GM12874 (cell line): ENCODE results near the gene MEGF11.

Experiments used
- CTCF ChIP-seq: IDR thresholded peaks from 2 replicates; pipeline ENCODE4 v1.5.1; 2011; ENCODE audit warnings: low read depth, mild to moderate bottlenecking, control low read depth, low read length, moderate library complexity; ENCODE audit not compliant: insufficient read depth

Gene MEGF11

GRCh38 chr15:66092053-66093016 is 161.2 kb downstream of the MEGF11 start:
- no peak for TF ChIP-seq CTCF

GRCh38 chr15:66089509-66089908 is 164.0 kb downstream of the MEGF11 start:
- TF ChIP-seq CTCF = no peak

- TF ChIP-seq CTCF = no peak
These were observed 164.5 kb downstream of the MEGF11 start for GRCh38 chr15:66089049-66089448.

- peak; percentile 46; the same call in 1 of the 2 replicates for TF ChIP-seq CTCF
These were observed 168.4 kb downstream of the MEGF11 start for GRCh38 chr15:66085128-66085527.

- no peak for TF ChIP-seq CTCF
These were observed 168.8 kb downstream of the MEGF11 start for GRCh38 chr15:66084704-66085103.

GRCh38 chr15:66080717-66081398 is 172.7 kb downstream of the MEGF11 start:
- TF ChIP-seq CTCF = 0 out of 2 replicates have a peak, but pooled peaks have one; percentile 14

- no peak for TF ChIP-seq CTCF
These were observed 174.6 kb downstream of the MEGF11 start for GRCh38 chr15:66078929-66079275.
